Camera-type eye (tissue), 1 donor: ENCODE measurements around the gene SNCA. TPM values are rescaled to one million over a fixed set of nuclear protein-coding genes. Genes with fewer than 3 reads are reported as not detected.

Source experiments
- total RNA-seq: library from RNA; depleted of rRNA; stranded (reverse); fragments of >200 nt; gene quantifications from one replicate; pipeline ENCODE4 v1.2.3, GENCODE V29; 2014

The SNCA gene
- 57.5 TPM for total RNA-seq

GRCh38 chr4:89836897-89837384 is at the start of gene SNCA:
Gene SNCA, minus strand, starts transcription at chr4:89837161. Its CDS starts 1,494 bp downstream, at chr4:89835667.

Other genes starting within 250 kb of the SNCA start
- gene MMRN1, start 57.7 kb upstream of the SNCA start, total RNA-seq = 23.6 TPM